ENCODE data around the gene SLC25A13. TPM values are rescaled to one million over a fixed set of nuclear protein-coding genes. Genes with fewer than 3 reads are reported as not detected.

SLC25A13 gene
- total and polyA plus RNA-seq, 8 donors, result 20.2 to 41.2 (median 25.1) TPM

- Histone ChIP-seq H3K27ac (no peak overlapping the region), H3K27me3 (no peaks in the 10 kb centered on the region), H3K4me1 (peaks cover 0 to 6% of the 10 kb centered on the region in 2 donors), H3K36me3 (no peaks in the 10 kb centered on the region), H3K4me3 (no peak overlapping the region), H3K9me3 (peaks cover 0 to 6% of the 10 kb centered on the region in 2 donors)
- no peak for TF ChIP-seq CTCF (IDR thresholded peaks at IDR 0.05)
- intact Hi-C loops (cut with DNase I), result no loop called here
- DNase-seq (no peak), ATAC-seq (no peak)
These were observed 105.5 kb downstream of the SLC25A13 start for GRCh38 chr7:96216373-96216772.

GRCh38 chr7:96212474-96212873, 109.4 kb downstream of the SLC25A13 start:
- H3K36me3 ChIP-seq, result peaks cover 0 to 13% of the 10 kb centered on the region in 2 donors
- intact Hi-C loops (cut with DNase I), result no loop called here
- no peak overlapping the region for H3K4me3 ChIP-seq
- ATAC-seq, result no peak
- H3K27me3 ChIP-seq, result no peaks in the 10 kb centered on the region
- no peaks in the 10 kb centered on the region for H3K4me1 ChIP-seq
- no peak overlapping the region for H3K27ac ChIP-seq
- no peak for DNase-seq
- TF ChIP-seq CTCF (IDR thresholded peaks at IDR 0.05), result no peak
- peaks cover 0 to 6% of the 10 kb centered on the region in 2 donors for H3K9me3 ChIP-seq

GRCh38 chr7:96211954-96212353, 109.9 kb downstream of the SLC25A13 start:
- ATAC-seq (no peak), DNase-seq (no peak)
- Histone ChIP-seq H3K27me3 (no peaks in the 10 kb centered on the region), H3K4me1 (no peaks in the 10 kb centered on the region), H3K27ac (no peak overlapping the region), H3K9me3 (peaks cover 0 to 6% of the 10 kb centered on the region in 2 donors), H3K36me3 (peaks cover 0 to 13% of the 10 kb centered on the region in 2 donors), H3K4me3 (no peak overlapping the region)
- intact Hi-C loops (cut with DNase I), result no loop called here
- no peak for TF ChIP-seq CTCF (IDR thresholded peaks at IDR 0.05)

GRCh38 chr7:96205665-96206064, 116.2 kb downstream of the SLC25A13 start:
- H3K36me3 ChIP-seq, result peaks cover 0 to 22% of the 10 kb centered on the region in 2 donors
- H3K4me1 ChIP-seq, result no peaks in the 10 kb centered on the region
- no peaks in the 10 kb centered on the region for H3K9me3 ChIP-seq
- no peak for ATAC-seq
- no peak overlapping the region for H3K4me3 ChIP-seq
- no peak for TF ChIP-seq CTCF (IDR thresholded peaks at IDR 0.05)
- no peak for DNase-seq
- no peaks in the 10 kb centered on the region for H3K27me3 ChIP-seq
- no peak overlapping the region for H3K27ac ChIP-seq
- intact Hi-C loops (cut with DNase I), result no loop called here

- TF ChIP-seq CTCF (IDR thresholded peaks at IDR 0.05), result no peak
These were observed 117.3 kb downstream of the SLC25A13 start for GRCh38 chr7:96204601-96205000.

More at GRCh38 chr7:96204601-96205000, 117.3 kb downstream of the SLC25A13 start:
- Histone ChIP-seq H3K4me1 (no peaks in the 10 kb centered on the region), H3K27ac (no peak overlapping the region), H3K4me3 (no peak overlapping the region), H3K9me3 (no peaks in the 10 kb centered on the region), H3K27me3 (no peaks in the 10 kb centered on the region), H3K36me3 (peaks cover 0 to 22% of the 10 kb centered on the region in 2 donors)
- intact Hi-C loops (cut with DNase I), result no loop called here
- ATAC-seq (no peak), DNase-seq (no peak)

Measured in left lung (tissue), 10 donors.